Cardiac muscle cell (in vitro differentiated cells and primary cell): ENCODE measurements around the gene TMEM154. TPM values are rescaled to one million over a fixed set of nuclear protein-coding genes. Genes with fewer than 3 reads are reported as not detected.

Experiments used
- DNase-seq, 2 donors: peaks; one replicate each; pipeline versions ENCODE4 v3.0.0 to v3.0.0-alpha.2; 2010 to 2017; ENCODE audit warnings: low read depth in 1 of 2, low spot score in 1 of 2
- H3K27ac ChIP-seq: fragments of 200-600 bp; sonication (generic); 2 replicates; pipeline ENCODE4 v1.5.1; 2016
- H3K27me3 ChIP-seq: fragments of 200-600 bp; sonication (generic); 2 replicates; pipeline ENCODE4 v1.6.0; 2016; ENCODE audit warnings: control low read depth
- H3K36me3 ChIP-seq: fragments of 200-600 bp; sonication (generic); 2 replicates; pipeline ENCODE4 v1.5.1; 2016; ENCODE audit warnings: control low read depth
- H3K4me1 ChIP-seq: fragments of 200-600 bp; sonication (generic); 2 replicates; pipeline ENCODE4 v1.8.1; 2017; ENCODE audit warnings: low read depth, mild to moderate bottlenecking, mixed run types
- H3K4me3 ChIP-seq: fragments of 200-600 bp; sonication (generic); 2 replicates; pipeline ENCODE4 v1.5.1; 2016; ENCODE audit warnings: mild to moderate bottlenecking
- H3K9me3 ChIP-seq: fragments of 200-600 bp; sonication (generic); 2 replicates; pipeline ENCODE4 v1.5.1; 2017; ENCODE audit warnings: low read depth, mild to moderate bottlenecking, control low read depth
- CTCF ChIP-seq: IDR thresholded peaks from 2 replicates; pipeline ENCODE4 v1.5.1; 2012; ENCODE audit warnings: low read depth, mild to moderate bottlenecking, low read length
- polyA plus RNA-seq: library from polyadenylated mRNA; unstranded; fragments of >200 nt; fragmentation: Nextera tagmentation; extraction: Ambion mirVana; gene quantifications from 2 replicates; pipeline ENCODE4 v1.2.1, GENCODE V29; 2016
- total RNA-seq: library from RNA; depleted of rRNA; stranded (reverse); fragments of >200 nt; gene quantifications from 2 replicates; pipeline ENCODE4 v1.2.3, GENCODE V29; 2016

The TMEM154 gene
- total and polyA plus RNA-seq, 2 experiments from 2014 or later, result 0.12 to 0.21 TPM

GRCh38 chr4:152704788-152705187 is 25.0 kb upstream of the TMEM154 start:
- peaks cover 8% of the 10 kb centered on the region for H3K4me1 ChIP-seq
- H3K4me3 ChIP-seq, result no peak overlapping the region
- H3K27ac ChIP-seq, result no peak overlapping the region
- no peak for TF ChIP-seq CTCF
- H3K9me3 ChIP-seq, result no peaks in the 10 kb centered on the region
- DNase-seq, result no peak
- H3K27me3 ChIP-seq, result no peaks in the 10 kb centered on the region
- no peaks in the 10 kb centered on the region for H3K36me3 ChIP-seq

DNA sequence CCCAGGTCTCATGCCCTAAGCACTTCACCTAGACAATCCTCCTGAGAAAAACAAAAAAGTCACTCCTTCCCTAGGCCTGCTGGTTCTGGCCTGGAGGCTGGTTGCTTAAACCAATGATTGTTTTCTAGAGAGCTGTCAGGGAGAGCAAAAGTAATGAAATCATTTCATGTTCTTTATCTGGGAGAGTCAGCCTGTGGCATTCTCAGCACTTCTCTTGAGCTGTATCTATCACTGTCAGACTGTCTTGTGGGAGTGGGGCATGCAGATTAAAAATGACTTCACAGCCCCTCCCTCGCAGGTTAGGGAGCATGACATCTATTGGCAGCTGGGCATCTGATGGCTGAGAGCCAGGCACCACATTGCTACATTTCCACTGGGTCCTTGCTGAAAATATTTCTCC is 20.4 kb upstream of the TMEM154 start:
- no peak for DNase-seq

DNA sequence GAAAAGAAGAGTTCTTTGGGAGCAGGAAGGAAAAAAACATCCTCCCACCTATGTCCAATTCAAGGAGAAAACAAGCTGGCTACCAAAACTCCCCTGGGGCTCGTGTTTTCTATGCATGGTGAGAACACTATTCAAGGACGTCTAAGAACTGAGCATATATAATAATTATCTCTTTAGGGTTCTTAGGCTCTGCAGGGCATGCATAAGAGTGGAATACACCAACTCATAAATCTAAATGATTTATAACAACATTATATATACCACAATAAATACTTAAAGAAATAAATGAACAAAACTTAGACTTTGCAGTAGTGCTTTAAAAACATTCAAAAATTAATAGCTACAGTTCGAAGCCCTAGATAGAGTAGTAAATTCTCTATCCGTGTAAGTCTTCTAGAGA is 19.5 kb upstream of the TMEM154 start:
- Histone ChIP-seq H3K4me1 (no peaks in the 10 kb centered on the region), H3K27me3 (no peaks in the 10 kb centered on the region), H3K27ac (no peak overlapping the region), H3K9me3 (no peaks in the 10 kb centered on the region), H3K4me3 (no peak overlapping the region), H3K36me3 (no peaks in the 10 kb centered on the region)
- no peak for DNase-seq
- no peak for TF ChIP-seq CTCF

More for the DNA sequence above, 20.4 kb upstream of the TMEM154 start:
- no peak for TF ChIP-seq CTCF
- no peaks in the 10 kb centered on the region for H3K36me3 ChIP-seq
- H3K27ac ChIP-seq, result no peak overlapping the region
- no peaks in the 10 kb centered on the region for H3K27me3 ChIP-seq
- H3K4me3 ChIP-seq, result no peak overlapping the region
- H3K4me1 ChIP-seq, result no peaks in the 10 kb centered on the region
- H3K9me3 ChIP-seq, result no peaks in the 10 kb centered on the region

GRCh38 chr4:152698089-152698499 is 18.3 kb upstream of the TMEM154 start:
- H3K4me3 ChIP-seq, result no peak overlapping the region
- H3K27me3 ChIP-seq, result no peaks in the 10 kb centered on the region
- H3K9me3 ChIP-seq, result no peaks in the 10 kb centered on the region
- no peaks in the 10 kb centered on the region for H3K4me1 ChIP-seq
- DNase-seq, result no peak
- no peak overlapping the region for H3K27ac ChIP-seq
- H3K36me3 ChIP-seq, result no peaks in the 10 kb centered on the region
- TF ChIP-seq CTCF, result no peak

- H3K36me3 ChIP-seq, result no peaks in the 10 kb centered on the region
- no peak overlapping the region for H3K27ac ChIP-seq
- no peak overlapping the region for H3K4me3 ChIP-seq
- no peaks in the 10 kb centered on the region for H3K9me3 ChIP-seq
- no peak for TF ChIP-seq CTCF
- no peaks in the 10 kb centered on the region for H3K27me3 ChIP-seq
- DNase-seq, result no peak
- no peaks in the 10 kb centered on the region for H3K4me1 ChIP-seq
Measured at GRCh38 chr4:152697284-152698088, 17.7 kb upstream of the TMEM154 start.
